Measurements from ENCODE around the gene METTL13. TPM values are rescaled to one million over a fixed set of nuclear protein-coding genes. Genes with fewer than 3 reads are reported as not detected.

Gene METTL13
- total and polyA plus RNA-seq, 2 donors (not counting 1 experiment from before 2014, with no cell fraction given), result 27.3 to 38.0 TPM

GRCh38 chr1:171784784-171785183 lies 3.3 kb downstream of the METTL13 start:
- no peak overlapping the region for H3K9ac ChIP-seq (ENCODE audit: insufficient read depth, low read length)
- peaks cover 21% of the 10 kb centered on the region for H3K36me3 ChIP-seq (ENCODE audit: control insufficient read depth, insufficient read depth, low read length)
- no peaks in the 10 kb centered on the region for H4K20me1 ChIP-seq (ENCODE audit: control insufficient read depth, extremely low read depth, insufficient read depth, low read length)
- no peak for DNase-seq (ENCODE audit: low read depth in 2 of 2)
- H3K4me2 ChIP-seq (ENCODE audit: extremely low read depth, insufficient read depth, low read length), result no peak overlapping the region
- no peak overlapping the region for H3K27ac ChIP-seq (ENCODE audit: insufficient read depth, low read length)
- H3K9me3 ChIP-seq (ENCODE audit: control insufficient read depth, insufficient read depth, low read depth, low read length), result no peaks in the 10 kb centered on the region
- peaks cover 37% of the 10 kb centered on the region for H3K79me2 ChIP-seq (ENCODE audit: control insufficient read depth, insufficient read depth, low read length)
- H3K4me1 ChIP-seq (ENCODE audit: control insufficient read depth, extremely low read depth, insufficient read depth, low read length), result peaks cover 14% of the 10 kb centered on the region
- H2AFZ ChIP-seq (ENCODE audit: low read length), result no peak overlapping the region
- peak overlapping the region in 1 of 4 experiments; percentile 6 for H3K4me3 ChIP-seq (replicated peaks in 1 of 4; ENCODE audit: control extremely low read depth in 1 of 4, insufficient read depth in 1 of 4, low read depth in 3 of 4, low read length in 4 of 4)
- TF ChIP-seq CTCF (conservative IDR thresholded peaks at IDR 0.05 in 1 of 2, IDR thresholded peaks at IDR 0.05 in 1 of 2; ENCODE audit: low read depth in 1 of 2, low read length in 2 of 2) (no peak), EZH2 (IDR thresholded peaks at IDR 0.05; ENCODE audit: low read length, missing control alignments) (no peak)
- no peaks in the 10 kb centered on the region for H3K27me3 ChIP-seq (ENCODE audit: control insufficient read depth, insufficient read depth, low read length)

DNA sequence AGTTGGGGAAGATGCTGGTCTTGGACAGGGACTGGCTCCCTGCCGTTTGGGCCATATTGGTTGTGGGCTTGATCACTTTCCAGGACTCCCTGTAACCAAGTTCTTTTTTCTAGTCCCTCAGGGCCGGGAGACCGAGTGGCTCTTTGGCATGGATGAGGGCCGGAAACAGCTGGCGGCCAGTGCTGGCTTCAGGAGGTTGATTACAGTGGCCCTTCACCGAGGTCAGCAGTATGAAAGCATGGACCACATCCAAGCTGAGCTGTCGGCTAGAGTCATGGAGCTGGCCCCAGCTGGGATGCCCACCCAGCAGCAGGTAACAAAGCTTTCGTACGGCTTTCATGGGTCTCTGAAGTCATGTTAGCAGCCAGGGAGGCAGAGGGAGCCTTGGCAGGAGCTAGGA lies 4.3 kb downstream of the METTL13 start:
- no peaks in the 10 kb centered on the region for H3K9me3 ChIP-seq (ENCODE audit: control insufficient read depth, insufficient read depth, low read depth, low read length)
- H4K20me1 ChIP-seq (ENCODE audit: control insufficient read depth, extremely low read depth, insufficient read depth, low read length), result no peaks in the 10 kb centered on the region
- H2AFZ ChIP-seq (ENCODE audit: low read length), result no peak overlapping the region
- H3K27ac ChIP-seq (ENCODE audit: insufficient read depth, low read length), result no peak overlapping the region
- H3K4me1 ChIP-seq (ENCODE audit: control insufficient read depth, extremely low read depth, insufficient read depth, low read length), result peaks cover 10% of the 10 kb centered on the region
- H3K4me2 ChIP-seq (ENCODE audit: extremely low read depth, insufficient read depth, low read length), result no peak overlapping the region
- no peak for TF ChIP-seq CTCF (conservative IDR thresholded peaks at IDR 0.05 in 1 of 2, IDR thresholded peaks at IDR 0.05 in 1 of 2; ENCODE audit: low read depth in 1 of 2, low read length in 2 of 2)
- TF ChIP-seq EZH2 (IDR thresholded peaks at IDR 0.05; ENCODE audit: low read length, missing control alignments), result no peak
- H3K9ac ChIP-seq (ENCODE audit: insufficient read depth, low read length), result no peak overlapping the region
- H3K4me3 ChIP-seq (replicated peaks in 1 of 4; ENCODE audit: control extremely low read depth in 1 of 4, insufficient read depth in 1 of 4, low read depth in 3 of 4, low read length in 4 of 4), result peak overlapping the region in 1 of 4 experiments; percentile 6
- no peaks in the 10 kb centered on the region for H3K27me3 ChIP-seq (ENCODE audit: control insufficient read depth, insufficient read depth, low read length)
- H3K36me3 ChIP-seq (ENCODE audit: control insufficient read depth, insufficient read depth, low read length), result peaks cover 28% of the 10 kb centered on the region
- H3K79me2 ChIP-seq (ENCODE audit: control insufficient read depth, insufficient read depth, low read length), result peaks cover 37% of the 10 kb centered on the region
- DNase-seq (ENCODE audit: low read depth in 2 of 2), result no peak

- peaks cover 37% of the 10 kb centered on the region for H3K79me2 ChIP-seq (ENCODE audit: control insufficient read depth, insufficient read depth, low read length)
- no peak overlapping the region for H3K27ac ChIP-seq (ENCODE audit: insufficient read depth, low read length)
- H3K9me3 ChIP-seq (ENCODE audit: control insufficient read depth, insufficient read depth, low read depth, low read length), result no peaks in the 10 kb centered on the region
- H3K9ac ChIP-seq (ENCODE audit: insufficient read depth, low read length), result no peak overlapping the region
- no peaks in the 10 kb centered on the region for H3K27me3 ChIP-seq (ENCODE audit: control insufficient read depth, insufficient read depth, low read length)
- no peak overlapping the region for H3K4me2 ChIP-seq (ENCODE audit: extremely low read depth, insufficient read depth, low read length)
- no peaks in the 10 kb centered on the region for H4K20me1 ChIP-seq (ENCODE audit: control insufficient read depth, extremely low read depth, insufficient read depth, low read length)
- no peak for DNase-seq (ENCODE audit: low read depth in 2 of 2)
- no peak overlapping the region for H3K4me3 ChIP-seq (replicated peaks in 1 of 4; ENCODE audit: control extremely low read depth in 1 of 4, insufficient read depth in 1 of 4, low read depth in 3 of 4, low read length in 4 of 4)
- TF ChIP-seq EZH2 (IDR thresholded peaks at IDR 0.05; ENCODE audit: low read length, missing control alignments) (no peak), CTCF (conservative IDR thresholded peaks at IDR 0.05 in 1 of 2, IDR thresholded peaks at IDR 0.05 in 1 of 2; ENCODE audit: low read depth in 1 of 2, low read length in 2 of 2) (no peak)
- peaks cover 32% of the 10 kb centered on the region for H3K36me3 ChIP-seq (ENCODE audit: control insufficient read depth, insufficient read depth, low read length)
- H2AFZ ChIP-seq (ENCODE audit: low read length), result no peak overlapping the region
- H3K4me1 ChIP-seq (ENCODE audit: control insufficient read depth, extremely low read depth, insufficient read depth, low read length), result peaks cover 10% of the 10 kb centered on the region
Observed at GRCh38 chr1:171786534-171786933, 5.1 kb downstream of the METTL13 start.
